Chondrocyte (in vitro differentiated cells): ENCODE results near the gene CLCF1. TPM values are rescaled to one million over a fixed set of nuclear protein-coding genes. Genes with fewer than 3 reads are reported as not detected.
"Not testable (repeated sequence)": the region's sequence is repeated elsewhere in the genome, so short reads cannot be mapped to it uniquely, and the experiment has no call there.

Experiments
- DNase-seq: peaks from one replicate; pipeline ENCODE4 v3.0.0; 2021; ENCODE audit warnings: mixed read lengths, low spot score
- H3K27ac Mint-ChIP-seq: one replicate; pipeline ENCODE4 v1.8.0; 2021; ENCODE audit warnings: mild to moderate bottlenecking, moderate library complexity, mixed read lengths; ENCODE audit not compliant: unreplicated experiment
- H3K27me3 Mint-ChIP-seq: 2 replicates; pipeline ENCODE4 v1.8.0; 2021; ENCODE audit warnings: low read depth, mixed read lengths
- H3K36me3 Mint-ChIP-seq: 2 replicates; pipeline ENCODE4 v1.8.0; 2021; ENCODE audit warnings: low read depth, mixed read lengths
- H3K4me1 Mint-ChIP-seq: 2 replicates; pipeline ENCODE4 v1.8.0; 2021; ENCODE audit warnings: low read depth, mild to moderate bottlenecking, mixed read lengths
- H3K4me3 Mint-ChIP-seq: one replicate; pipeline ENCODE4 v1.8.0; 2021; ENCODE audit warnings: mild to moderate bottlenecking, moderate library complexity, mixed read lengths; ENCODE audit not compliant: unreplicated experiment
- H3K9me3 Mint-ChIP-seq: 2 replicates; pipeline ENCODE4 v1.8.0; 2021; ENCODE audit warnings: low read depth, mixed read lengths
- total RNA-seq: library from RNA; stranded (reverse); gene quantifications from 3 replicates; pipeline ENCODE4 v1.2.1, GENCODE V29; 2021
- TF ChIP-seq, protein P1 (sequence below): fragments of 200-600 bp; sonication (generic); IDR thresholded peaks from 2 replicates; pipeline ENCODE4 v1.5.0; 2021; ENCODE audit warnings: antibody characterized with exemption, mild to moderate bottlenecking, moderate library complexity

CLCF1 gene
- total RNA-seq, 1 donor from 2014 or later, result 4.9 TPM

DNA sequence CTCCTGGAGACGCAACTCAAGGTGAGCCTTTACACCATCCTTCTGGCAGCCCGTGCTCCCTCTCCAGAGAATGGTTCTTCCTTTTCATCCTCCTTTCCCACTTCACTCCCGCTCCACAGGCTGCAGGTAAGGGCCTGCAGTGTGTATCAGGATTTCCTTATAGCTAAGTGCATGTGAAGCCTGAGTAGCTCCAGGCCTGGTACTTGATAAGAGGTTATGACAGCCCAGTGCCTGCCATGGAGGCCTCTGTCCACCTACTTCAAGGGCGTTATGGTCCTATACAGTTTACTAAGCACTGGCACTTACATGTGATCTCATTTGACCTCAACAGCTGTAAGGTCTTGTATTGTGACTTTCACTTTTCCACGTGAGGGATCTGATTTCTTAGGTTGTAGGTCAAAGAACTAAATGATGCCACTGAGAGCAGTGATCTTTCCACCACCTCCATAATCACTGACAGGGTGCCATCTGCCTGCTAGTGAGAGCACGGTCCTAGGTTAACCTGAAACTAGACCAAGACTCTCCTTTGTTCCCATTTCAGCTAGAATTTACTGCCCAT, 52.0 kb downstream of the CLCF1 start:
- H3K36me3 Mint-ChIP-seq, result peaks cover 2% of the 10 kb centered on the region
- no peaks in the 10 kb centered on the region for H3K9me3 Mint-ChIP-seq
- no peak overlapping the region for H3K27ac Mint-ChIP-seq
- DNase-seq, result no peak
- peaks cover 12% of the 10 kb centered on the region for H3K4me1 Mint-ChIP-seq
- no peak overlapping the region for H3K4me3 Mint-ChIP-seq
- no peaks in the 10 kb centered on the region for H3K27me3 Mint-ChIP-seq
- TF ChIP-seq, protein P1, sequence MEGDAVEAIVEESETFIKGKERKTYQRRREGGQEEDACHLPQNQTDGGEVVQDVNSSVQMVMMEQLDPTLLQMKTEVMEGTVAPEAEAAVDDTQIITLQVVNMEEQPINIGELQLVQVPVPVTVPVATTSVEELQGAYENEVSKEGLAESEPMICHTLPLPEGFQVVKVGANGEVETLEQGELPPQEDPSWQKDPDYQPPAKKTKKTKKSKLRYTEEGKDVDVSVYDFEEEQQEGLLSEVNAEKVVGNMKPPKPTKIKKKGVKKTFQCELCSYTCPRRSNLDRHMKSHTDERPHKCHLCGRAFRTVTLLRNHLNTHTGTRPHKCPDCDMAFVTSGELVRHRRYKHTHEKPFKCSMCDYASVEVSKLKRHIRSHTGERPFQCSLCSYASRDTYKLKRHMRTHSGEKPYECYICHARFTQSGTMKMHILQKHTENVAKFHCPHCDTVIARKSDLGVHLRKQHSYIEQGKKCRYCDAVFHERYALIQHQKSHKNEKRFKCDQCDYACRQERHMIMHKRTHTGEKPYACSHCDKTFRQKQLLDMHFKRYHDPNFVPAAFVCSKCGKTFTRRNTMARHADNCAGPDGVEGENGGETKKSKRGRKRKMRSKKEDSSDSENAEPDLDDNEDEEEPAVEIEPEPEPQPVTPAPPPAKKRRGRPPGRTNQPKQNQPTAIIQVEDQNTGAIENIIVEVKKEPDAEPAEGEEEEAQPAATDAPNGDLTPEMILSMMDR, result no peak

DNA sequence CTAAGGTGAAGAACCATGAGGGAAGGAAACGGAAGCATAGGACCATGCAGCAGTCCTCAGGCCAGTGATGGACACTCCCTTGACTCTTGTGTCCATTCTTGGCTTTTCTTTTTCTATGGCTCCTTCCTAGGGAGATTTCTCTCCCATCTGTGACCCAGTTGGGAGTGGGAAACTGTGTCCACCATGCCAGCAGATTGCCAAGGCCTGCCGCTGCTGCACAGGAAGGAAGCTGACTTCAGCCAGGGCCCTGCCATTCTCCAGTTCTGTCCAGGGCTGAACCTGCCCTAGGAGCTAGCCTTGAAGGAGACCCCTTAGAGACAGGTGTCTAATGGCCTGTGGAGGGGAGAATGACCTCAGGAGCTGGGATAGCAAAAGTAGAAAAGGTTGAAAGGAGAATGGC, 52.7 kb downstream of the CLCF1 start:
- no peaks in the 10 kb centered on the region for H3K9me3 Mint-ChIP-seq
- no peak overlapping the region for H3K27ac Mint-ChIP-seq
- TF ChIP-seq, protein P1, result no peak
- no peak overlapping the region for H3K4me3 Mint-ChIP-seq
- H3K4me1 Mint-ChIP-seq, result peaks cover 12% of the 10 kb centered on the region
- DNase-seq, result no peak
- no peaks in the 10 kb centered on the region for H3K27me3 Mint-ChIP-seq
- H3K36me3 Mint-ChIP-seq, result no peaks in the 10 kb centered on the region

DNA sequence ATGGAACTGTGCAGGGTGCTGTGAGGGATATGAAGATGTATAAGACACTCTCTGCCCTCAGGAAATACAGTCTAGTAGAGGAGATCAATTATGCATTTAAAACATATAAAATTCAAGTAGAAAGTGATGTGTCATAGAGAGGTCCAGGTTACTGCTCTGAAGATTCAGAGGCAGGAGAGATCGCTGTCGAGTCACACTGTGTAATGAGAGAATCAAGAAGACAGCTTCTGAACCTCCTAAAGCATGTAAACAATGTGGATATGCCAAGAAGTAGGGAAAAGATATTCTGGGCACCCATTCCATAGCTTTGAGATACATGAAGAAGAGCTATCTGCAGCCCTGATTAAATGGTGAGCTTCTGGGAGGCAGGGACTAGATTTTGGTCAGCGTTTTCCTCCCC, 53.4 kb downstream of the CLCF1 start:
- no peaks in the 10 kb centered on the region for H3K9me3 Mint-ChIP-seq
- TF ChIP-seq, protein P1, result no peak
- no peak overlapping the region for H3K4me3 Mint-ChIP-seq
- peaks cover 12% of the 10 kb centered on the region for H3K4me1 Mint-ChIP-seq
- no peaks in the 10 kb centered on the region for H3K36me3 Mint-ChIP-seq
- no peaks in the 10 kb centered on the region for H3K27me3 Mint-ChIP-seq
- no peak for DNase-seq
- no peak overlapping the region for H3K27ac Mint-ChIP-seq

DNA sequence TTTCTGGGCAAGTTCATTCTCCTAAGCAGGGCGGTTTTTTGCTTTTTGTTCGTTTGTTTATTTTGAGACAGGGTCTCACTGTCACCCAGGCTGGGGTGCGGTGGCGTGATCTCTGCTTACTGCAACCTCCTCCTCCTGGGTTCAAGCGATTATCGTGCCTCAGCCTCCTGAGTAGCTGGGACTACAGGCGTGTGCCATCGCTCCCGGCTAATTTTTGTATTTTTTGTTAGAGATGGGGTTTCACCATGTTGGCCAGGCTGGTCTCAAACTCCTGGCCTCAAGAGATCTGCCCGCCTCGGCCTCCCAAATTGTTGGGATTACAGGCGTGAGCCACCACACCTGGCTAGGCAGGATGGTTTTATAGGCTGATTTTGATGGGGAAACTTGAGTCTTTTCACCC, 54.5 kb downstream of the CLCF1 start:
- DNase-seq, H3K36me3 Mint-ChIP-seq, H3K27ac Mint-ChIP-seq, H3K9me3 Mint-ChIP-seq, H3K27me3 Mint-ChIP-seq: not testable (repeated sequence)
- H3K4me1 Mint-ChIP-seq, result peaks cover 12% of the 10 kb centered on the region
- peak overlapping the region; percentile 12 for H3K4me3 Mint-ChIP-seq

DNA sequence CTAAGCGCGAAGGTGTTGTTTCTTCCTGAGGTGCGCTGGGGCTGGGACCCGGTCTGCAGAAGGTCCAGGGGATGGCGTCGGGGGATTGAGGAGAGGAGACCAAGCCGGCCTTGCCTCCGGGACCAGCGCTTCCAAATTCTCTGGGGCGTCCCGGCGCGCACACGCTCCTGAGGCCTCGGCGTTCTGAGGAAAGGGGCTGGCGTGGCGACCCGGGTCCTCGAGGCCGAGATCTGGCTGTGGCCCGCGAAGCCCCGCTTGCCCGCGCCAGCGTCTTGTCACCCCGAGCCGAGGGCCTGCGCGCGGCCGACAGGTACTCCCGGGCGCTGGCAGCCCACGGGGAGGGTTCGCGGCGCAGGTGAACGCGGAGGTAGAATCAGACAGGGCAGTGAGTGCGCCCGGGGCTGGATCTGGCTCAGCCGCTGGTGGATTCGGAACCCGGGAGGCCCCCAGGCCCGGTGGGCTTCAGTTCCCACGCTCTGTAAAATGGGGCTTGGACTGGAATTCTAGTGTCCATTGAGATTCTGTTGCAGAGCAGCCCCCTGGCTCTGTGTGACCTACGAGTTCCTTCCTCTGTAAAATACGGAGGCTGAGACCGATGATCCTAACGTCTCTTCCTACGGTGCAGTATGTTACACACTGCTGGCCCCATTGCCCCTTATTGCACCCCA, 55.4 kb downstream of the CLCF1 start:
- DNase-seq, result no peak
- Mint-ChIP-seq H3K4me3 (peak overlapping the region; percentile 97), H3K9me3 (no peaks in the 10 kb centered on the region), H3K27me3 (no peaks in the 10 kb centered on the region), H3K27ac (peak overlapping the region; percentile 99), H3K4me1 (peaks cover 12% of the 10 kb centered on the region), H3K36me3 (no peaks in the 10 kb centered on the region)
- TF ChIP-seq, protein P1, result no peak
